Mesenchymal stem cell (in vitro differentiated cells and primary cell): Measurements from ENCODE around the gene KIAA1217.

Source experiments
- DNase-seq: peaks from one replicate; pipeline ENCODE4 v3.0.0-alpha.2; 2013
- H2AFZ ChIP-seq: one replicate; pipeline ENCODE4 v1.6.1; 2013; ENCODE audit warnings: low read depth, mild to moderate bottlenecking, control low read depth, inconsistent platforms, low read length, moderate library complexity
- H2AK5ac ChIP-seq: 2 replicates; pipeline ENCODE4 v1.6.1; 2013; ENCODE audit warnings: low read length, moderate library complexity, mild to moderate bottlenecking, inconsistent platforms; ENCODE audit not compliant: severe bottlenecking
- H2BK120ac ChIP-seq: one replicate; pipeline ENCODE4 v1.6.1; 2013; ENCODE audit warnings: low read depth, mild to moderate bottlenecking, inconsistent platforms, low read length, moderate library complexity
- H2BK12ac ChIP-seq, 2 experiments: one replicate each; pipeline ENCODE4 v1.6.1; 2013; ENCODE audit warnings: inconsistent platforms in 2 of 2, low read length in 2 of 2, mild to moderate bottlenecking in 2 of 2, moderate library complexity in 2 of 2, control low read depth in 1 of 2
- H2BK15ac ChIP-seq: one replicate; pipeline ENCODE4 v1.6.1; 2013; ENCODE audit warnings: mild to moderate bottlenecking, low read depth, inconsistent platforms; ENCODE audit not compliant: poor library complexity, severe bottlenecking
- H2BK5ac ChIP-seq: 2 replicates; pipeline ENCODE4 v1.6.1; 2013; ENCODE audit warnings: low read depth, mild to moderate bottlenecking, low read length, control low read depth, inconsistent platforms; ENCODE audit not compliant: poor library complexity, severe bottlenecking
- H3K14ac ChIP-seq, 2 experiments: one replicate each; pipeline ENCODE4 v1.6.1; 2013; ENCODE audit warnings: inconsistent platforms in 2 of 2, low read length in 2 of 2, control low read depth in 1 of 2, mild to moderate bottlenecking in 1 of 2, moderate library complexity in 1 of 2
- H3K18ac ChIP-seq, 2 experiments: one replicate each; pipeline ENCODE4 v1.6.1; 2013; ENCODE audit warnings: inconsistent platforms in 2 of 2, low read length in 2 of 2, control low read depth in 1 of 2, low read depth in 1 of 2, mild to moderate bottlenecking in 1 of 2
- H3K23ac ChIP-seq, 2 experiments: one replicate each; pipeline ENCODE4 v1.6.1; 2013; ENCODE audit warnings: inconsistent platforms in 2 of 2, low read length in 2 of 2, mild to moderate bottlenecking in 2 of 2, moderate library complexity in 2 of 2, control low read depth in 1 of 2
- H3K27ac ChIP-seq: 2 replicates; pipeline ENCODE4 v1.5.1; 2013; ENCODE audit warnings: mild to moderate bottlenecking, moderate library complexity, low read length, control low read depth, inconsistent platforms; ENCODE audit not compliant: poor library complexity, severe bottlenecking
- H3K27me3 ChIP-seq, 2 experiments: 2 replicates each; pipeline versions ENCODE4 v1.6.1 to v1.7.0; 2013; ENCODE audit warnings: low read length in 2 of 2, mild to moderate bottlenecking in 2 of 2, moderate library complexity in 2 of 2, control low read depth in 1 of 2, inconsistent platforms in 1 of 2; ENCODE audit not compliant: control insufficient read depth in 1 of 2, insufficient read depth in 1 of 2
- H3K36me3 ChIP-seq, 2 experiments: 2 replicates each; pipeline versions ENCODE4 v1.6.1 to v1.7.0; 2013; ENCODE audit warnings: low read length in 2 of 2, control low read depth in 1 of 2, inconsistent platforms in 1 of 2, low read depth in 1 of 2, mild to moderate bottlenecking in 1 of 2; ENCODE audit not compliant: insufficient read depth in 2 of 2, control insufficient read depth in 1 of 2
- H3K4ac ChIP-seq, 2 experiments: one replicate each; pipeline ENCODE4 v1.6.1; 2013; ENCODE audit warnings: inconsistent platforms in 2 of 2, low read length in 2 of 2, mild to moderate bottlenecking in 2 of 2, moderate library complexity in 2 of 2, control low read depth in 1 of 2, low read depth in 1 of 2
- H3K4me1 ChIP-seq: 2 replicates; pipeline ENCODE4 v1.6.1; 2013; ENCODE audit warnings: low read depth, low read length, control low read depth; ENCODE audit not compliant: control insufficient read depth, insufficient read depth
- H3K4me2 ChIP-seq: 2 replicates; pipeline ENCODE4 v1.6.1; 2013; ENCODE audit warnings: low read length, mild to moderate bottlenecking, inconsistent platforms; ENCODE audit not compliant: poor library complexity, severe bottlenecking
- H3K4me3 ChIP-seq, 2 experiments: 2 replicates each; pipeline versions ENCODE4 v1.5.1 to v1.7.0; 2013; ENCODE audit warnings: low read length in 2 of 2, mild to moderate bottlenecking in 2 of 2, control low read depth in 1 of 2, low read depth in 1 of 2; ENCODE audit not compliant: insufficient read depth in 1 of 2
- H3K79me1 ChIP-seq: replicated peaks from 2 replicates; pipeline ENCODE4 v1.6.1; 2013; ENCODE audit warnings: mild to moderate bottlenecking, control low read depth, low read length, inconsistent platforms; ENCODE audit not compliant: poor library complexity, severe bottlenecking
- H3K9ac ChIP-seq: 2 replicates; pipeline ENCODE4 v1.7.0; 2013; ENCODE audit warnings: mild to moderate bottlenecking, low read length, moderate library complexity
- H3K9me3 ChIP-seq: 2 replicates; pipeline ENCODE4 v1.7.0; 2013; ENCODE audit warnings: mild to moderate bottlenecking, low read length; ENCODE audit not compliant: control insufficient read depth
- H4K8ac ChIP-seq: one replicate; pipeline ENCODE4 v1.6.1; 2013; ENCODE audit warnings: inconsistent platforms, mild to moderate bottlenecking, low read length, moderate library complexity
- H4K91ac ChIP-seq: one replicate; pipeline ENCODE4 v1.6.1; 2013; ENCODE audit warnings: mild to moderate bottlenecking, low read length, inconsistent platforms
- WGBS: methylation state at CpG from one replicate; pipeline ENCODE4 v1.1.7; 2013; ENCODE audit warnings: mixed read lengths; 5-methylcytosine and 5-hydroxymethylcytosine counted together

The KIAA1217 gene

GRCh38 chr10:24279166-24279565 lies 70.2 kb downstream of the KIAA1217 start:
- no peak overlapping the region for H2BK15ac ChIP-seq
- no peak overlapping the region for H3K4ac ChIP-seq
- no peaks in the 10 kb centered on the region for H3K36me3 ChIP-seq
- H3K23ac ChIP-seq, result no peak overlapping the region
- H3K4me3 ChIP-seq, result no peak overlapping the region
- H4K91ac ChIP-seq, result no peak overlapping the region
- H3K4me1 ChIP-seq, result no peaks in the 10 kb centered on the region
- no peak overlapping the region for H3K18ac ChIP-seq
- no peak overlapping the region for H2AK5ac ChIP-seq
- H2BK120ac ChIP-seq, result no peak overlapping the region
- H3K14ac ChIP-seq, result no peak overlapping the region
- H3K27me3 ChIP-seq, result no peaks in the 10 kb centered on the region
- H3K9ac ChIP-seq, result no peak overlapping the region
- no peak overlapping the region for H3K27ac ChIP-seq
- no peaks in the 10 kb centered on the region for H3K79me1 ChIP-seq
- H3K4me2 ChIP-seq, result no peak overlapping the region
- no peak overlapping the region for H2BK12ac ChIP-seq
- no peaks in the 10 kb centered on the region for H3K9me3 ChIP-seq
- no peak overlapping the region for H2BK5ac ChIP-seq
- H2AFZ ChIP-seq, result no peak overlapping the region
- no peak for DNase-seq
- H4K8ac ChIP-seq, result no peak overlapping the region

DNA sequence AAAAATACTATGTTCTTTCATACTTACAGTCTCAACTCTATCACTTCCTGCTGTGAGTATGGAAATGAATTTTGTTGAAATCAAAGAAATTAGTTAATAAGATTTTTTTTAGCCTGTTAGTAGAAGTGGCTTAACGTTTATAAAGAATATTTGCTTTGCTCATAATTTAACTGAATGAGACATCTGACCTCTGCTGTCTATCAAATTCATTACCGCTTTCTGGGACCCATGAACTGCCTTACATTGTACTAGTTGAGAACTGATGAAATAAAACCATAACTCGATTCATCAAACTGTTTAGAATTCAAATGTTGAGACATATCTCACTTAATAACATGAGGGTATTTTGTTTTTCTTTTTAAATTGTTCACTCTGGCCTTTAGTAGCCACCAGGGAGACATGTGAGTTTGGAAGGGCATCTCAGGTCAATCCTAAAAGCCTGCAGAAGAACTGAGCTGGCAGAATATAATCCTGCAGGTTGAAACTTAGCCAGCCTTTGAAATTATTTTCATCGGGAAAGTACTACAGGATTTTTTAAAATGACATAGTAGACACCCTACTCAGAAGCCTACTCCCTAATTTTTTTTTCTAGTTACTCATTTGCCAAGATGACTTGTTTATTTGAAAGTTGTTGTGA lies 78.7 kb downstream of the KIAA1217 start:
- H2BK15ac ChIP-seq, result no peak overlapping the region
- H3K4ac ChIP-seq, result no peak overlapping the region
- DNase-seq, result no peak
- no peak overlapping the region for H2BK5ac ChIP-seq
- no peak overlapping the region for H3K18ac ChIP-seq
- H4K8ac ChIP-seq, result no peak overlapping the region
- no peak overlapping the region for H3K4me2 ChIP-seq
- H2AFZ ChIP-seq, result no peak overlapping the region
- no peak overlapping the region for H2AK5ac ChIP-seq
- H3K27me3 ChIP-seq, result no peaks in the 10 kb centered on the region
- no peak overlapping the region for H3K14ac ChIP-seq
- no peak overlapping the region for H3K4me3 ChIP-seq
- H2BK12ac ChIP-seq, result no peak overlapping the region
- H4K91ac ChIP-seq, result no peak overlapping the region
- WGBS, result no CpG with 5 or more reads among the region's 4 CpGs
- H3K23ac ChIP-seq, result no peak overlapping the region
- no peaks in the 10 kb centered on the region for H3K79me1 ChIP-seq
- no peaks in the 10 kb centered on the region for H3K36me3 ChIP-seq
- no peaks in the 10 kb centered on the region for H3K9me3 ChIP-seq
- no peak overlapping the region for H2BK120ac ChIP-seq
- H3K9ac ChIP-seq, result peak overlapping the region; percentile 33
- no peak overlapping the region for H3K27ac ChIP-seq
- no peaks in the 10 kb centered on the region for H3K4me1 ChIP-seq

DNA sequence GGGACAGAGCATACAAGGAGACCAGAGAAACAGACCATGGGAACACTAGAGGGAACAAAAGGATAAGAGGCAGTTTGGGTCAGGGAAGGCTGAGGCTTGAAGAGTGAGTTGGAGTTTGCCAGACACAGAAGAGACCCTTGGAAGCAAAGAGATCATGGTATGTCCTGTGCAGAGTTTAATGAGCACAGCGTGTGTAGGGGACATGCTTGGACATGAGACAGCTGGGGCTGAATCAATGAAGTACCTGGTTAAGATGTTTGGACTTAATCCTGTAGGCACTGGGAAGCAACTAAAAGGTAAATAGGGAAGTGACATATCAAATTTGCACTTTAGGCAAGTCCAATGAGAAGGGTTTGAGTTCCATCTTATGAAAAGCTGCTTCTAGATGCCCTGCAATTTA lies 79.6 kb downstream of the KIAA1217 start:
- Histone ChIP-seq H3K18ac (no peak overlapping the region), H3K9me3 (no peaks in the 10 kb centered on the region), H3K14ac (no peak overlapping the region), H2AFZ (no peak overlapping the region), H3K4me1 (no peaks in the 10 kb centered on the region), H3K36me3 (no peaks in the 10 kb centered on the region), H2AK5ac (no peak overlapping the region), H4K8ac (no peak overlapping the region), H2BK5ac (no peak overlapping the region), H2BK15ac (no peak overlapping the region), H3K23ac (no peak overlapping the region), H4K91ac (no peak overlapping the region), H2BK120ac (no peak overlapping the region), H3K27ac (no peak overlapping the region), H3K4ac (no peak overlapping the region), H3K9ac (no peak overlapping the region), H3K4me2 (no peak overlapping the region), H2BK12ac (no peak overlapping the region), H3K4me3 (no peak overlapping the region), H3K27me3 (no peaks in the 10 kb centered on the region), H3K79me1 (no peaks in the 10 kb centered on the region)
- DNase-seq, result no peak
- WGBS, result 88% methylated on average over 1 of the region's 1 CpG

DNA sequence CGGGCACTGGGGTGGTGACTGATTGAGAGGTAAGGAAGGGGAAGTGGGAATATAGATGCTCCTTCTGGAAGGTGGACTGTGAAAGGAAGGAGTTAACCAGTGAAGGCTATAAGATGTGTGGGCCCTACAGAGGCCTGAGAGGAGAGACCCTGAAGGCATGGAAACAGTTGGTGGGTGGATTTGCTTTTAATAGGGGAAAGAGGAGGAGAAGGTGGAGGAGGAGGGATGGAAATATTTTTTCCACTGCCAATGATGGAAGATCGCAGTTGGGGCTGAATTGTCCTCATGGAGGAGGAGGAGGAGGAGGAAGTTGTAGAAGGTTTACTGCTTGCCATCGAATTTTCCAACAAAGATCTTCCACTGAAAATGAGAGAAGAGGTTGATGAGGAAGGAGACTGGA lies 80.3 kb downstream of the KIAA1217 start:
- 83% methylated on average over 3 of the region's 3 CpGs for WGBS
- Histone ChIP-seq H2BK15ac (no peak overlapping the region), H3K4ac (no peak overlapping the region), H4K8ac (no peak overlapping the region), H2AFZ (no peak overlapping the region), H3K14ac (no peak overlapping the region), H2BK120ac (no peak overlapping the region), H3K9me3 (no peaks in the 10 kb centered on the region), H3K27me3 (no peaks in the 10 kb centered on the region), H3K4me3 (no peak overlapping the region), H2AK5ac (no peak overlapping the region), H3K23ac (no peak overlapping the region), H3K36me3 (no peaks in the 10 kb centered on the region), H3K4me1 (no peaks in the 10 kb centered on the region), H2BK5ac (no peak overlapping the region), H4K91ac (no peak overlapping the region), H3K18ac (no peak overlapping the region), H3K79me1 (no peaks in the 10 kb centered on the region), H3K27ac (no peak overlapping the region), H2BK12ac (no peak overlapping the region), H3K9ac (no peak overlapping the region), H3K4me2 (no peak overlapping the region)
- no peak for DNase-seq
